C4-2B (cell line): ENCODE data around the gene NRP2.

Experiments used
- ZFX ChIP-seq: fragments of 450-650 bp; IDR thresholded peaks from 2 replicates; pipeline ENCODE4 v1.6.1; 2017
- TF ChIP-seq, protein P1 (sequence below): fragments of 450-650 bp; conservative IDR thresholded peaks from 2 replicates; pipeline ENCODE4 v1.5.1; 2017; ENCODE audit warnings: mild to moderate bottlenecking

DNA sequence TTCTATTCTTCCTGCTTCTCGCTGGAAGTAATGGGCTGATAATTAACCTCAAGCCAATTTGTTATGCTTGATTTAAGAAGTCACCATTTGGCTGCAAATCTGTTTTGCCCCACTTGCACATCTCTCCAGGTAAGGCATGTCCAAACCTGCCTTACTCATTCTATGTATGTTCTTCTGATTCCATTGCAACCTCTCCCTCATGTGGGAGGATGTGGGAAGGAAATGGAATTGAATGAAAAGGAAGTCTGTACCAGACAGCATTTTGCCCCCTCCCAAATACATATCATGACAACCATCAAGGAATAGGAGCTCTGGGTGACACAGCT, 131.7 kb downstream of the NRP2 start:
- TF ChIP-seq, protein P1, sequence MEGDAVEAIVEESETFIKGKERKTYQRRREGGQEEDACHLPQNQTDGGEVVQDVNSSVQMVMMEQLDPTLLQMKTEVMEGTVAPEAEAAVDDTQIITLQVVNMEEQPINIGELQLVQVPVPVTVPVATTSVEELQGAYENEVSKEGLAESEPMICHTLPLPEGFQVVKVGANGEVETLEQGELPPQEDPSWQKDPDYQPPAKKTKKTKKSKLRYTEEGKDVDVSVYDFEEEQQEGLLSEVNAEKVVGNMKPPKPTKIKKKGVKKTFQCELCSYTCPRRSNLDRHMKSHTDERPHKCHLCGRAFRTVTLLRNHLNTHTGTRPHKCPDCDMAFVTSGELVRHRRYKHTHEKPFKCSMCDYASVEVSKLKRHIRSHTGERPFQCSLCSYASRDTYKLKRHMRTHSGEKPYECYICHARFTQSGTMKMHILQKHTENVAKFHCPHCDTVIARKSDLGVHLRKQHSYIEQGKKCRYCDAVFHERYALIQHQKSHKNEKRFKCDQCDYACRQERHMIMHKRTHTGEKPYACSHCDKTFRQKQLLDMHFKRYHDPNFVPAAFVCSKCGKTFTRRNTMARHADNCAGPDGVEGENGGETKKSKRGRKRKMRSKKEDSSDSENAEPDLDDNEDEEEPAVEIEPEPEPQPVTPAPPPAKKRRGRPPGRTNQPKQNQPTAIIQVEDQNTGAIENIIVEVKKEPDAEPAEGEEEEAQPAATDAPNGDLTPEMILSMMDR: no peak
- no peak for TF ChIP-seq ZFX
